Mammary microvascular endothelial cell (primary cell): ENCODE measurements around the gene ACOT8. TPM values are rescaled to one million over a fixed set of nuclear protein-coding genes. Genes with fewer than 3 reads are reported as not detected.

ENCODE experiments used
- total RNA-seq: library from RNA; depleted of rRNA; stranded (reverse); fragments of >200 nt; gene quantifications from 2 replicates; pipeline ENCODE4 v1.2.3, GENCODE V29; 2015

Gene ACOT8
- total RNA-seq, result 37.2 and 57.0 TPM in 2 replicates

GRCh38 chr20:45857114-45857881 lies at the start of gene ACOT8, which contains the start of gene ZSWIM3:
TSS of gene ACOT8 (minus strand) at chr20:45857392. CDS start at chr20:45857315, 77 bp downstream.
TSS of gene ZSWIM3 (plus strand) at chr20:45857614. CDS start at chr20:45857826, 212 bp downstream.

GRCh38 chr20:45890985-45891983 lies 34.1 kb upstream of the ACOT8 start, which contains the start of the genes CTSA and NEURL2:
TSS of gene CTSA (plus strand) at chr20:45891335. CDS start at chr20:45891569, 234 bp downstream.
TSS of gene NEURL2 (minus strand) at chr20:45891208. CDS start at chr20:45890991, 217 bp downstream.

GRCh38 chr20:45887346-45887715 lies 30.1 kb upstream of the ACOT8 start, which contains the start of gene SPATA25:
TSS of gene SPATA25 (minus strand) at chr20:45887622. CDS start at chr20:45887590, 32 bp downstream.

GRCh38 chr20:45880988-45881788 lies 24.0 kb upstream of the ACOT8 start, which contains the start of gene ZSWIM1:
TSS of gene ZSWIM1 (plus strand) at chr20:45881227. CDS start at chr20:45882593, 1,366 bp downstream.

GRCh38 chr20:45833030-45833882 lies 23.9 kb downstream of the ACOT8 start, which contains the start of gene SNX21:
TSS of gene SNX21 (plus strand) at chr20:45833799. CDS start at chr20:45833920, 121 bp downstream.

GRCh38 chr20:45827030-45827652 lies 30.1 kb downstream of the ACOT8 start, which contains the start of gene TNNC2:
TSS of gene TNNC2 (minus strand) at chr20:45827312. CDS start at chr20:45827248, 64 bp downstream.

GRCh38 chr20:45812157-45813005 lies 44.8 kb downstream of the ACOT8 start, which contains the start of gene UBE2C:
TSS of gene UBE2C (plus strand) at chr20:45812644. CDS start at chr20:45812696, 52 bp downstream.

Other genes with a start within 250 kb of the ACOT8 start
- gene WFDC10A, start 227.7 kb downstream of the ACOT8 start, total RNA-seq, result not detected in 2 replicates
- not detected in 2 replicates for gene WFDC9, start 226.1 kb downstream of the ACOT8 start, total RNA-seq
- not detected in 2 replicates for gene WFDC11, start 187.2 kb downstream of the ACOT8 start, total RNA-seq
- gene WFDC13, start 155.4 kb downstream of the ACOT8 start, total RNA-seq, result not detected in 2 replicates
- gene WFDC10B, start 152.4 kb downstream of the ACOT8 start, total RNA-seq, result not detected in 2 replicates
- gene SPINT4, start 135.0 kb downstream of the ACOT8 start, total RNA-seq, result not detected in 2 replicates
- gene WFDC3, start 65.5 kb downstream of the ACOT8 start, total RNA-seq, result 3.7 TPM in 1 of 2 replicates, not detected in the other
- 30.2 and 32.6 TPM in 2 replicates for gene DNTTIP1, start 65.4 kb downstream of the ACOT8 start, total RNA-seq
- gene UBE2C, start 44.7 kb downstream of the ACOT8 start, total RNA-seq, result 108 and 126 TPM in 2 replicates
- not detected in 2 replicates for gene TNNC2, start 30.1 kb downstream of the ACOT8 start, total RNA-seq
- gene SNX21, start 23.6 kb downstream of the ACOT8 start, total RNA-seq, result 11.6 and 27.0 TPM in 2 replicates
- gene ZSWIM3, start 222 bp upstream of the ACOT8 start, total RNA-seq, result 3.3 and 4.1 TPM in 2 replicates
- 9.1 and 11.7 TPM in 2 replicates for gene ZSWIM1, start 23.8 kb upstream of the ACOT8 start, total RNA-seq
- 1.3 TPM in 1 of 2 replicates, not detected in the other for gene SPATA25, start 30.2 kb upstream of the ACOT8 start, total RNA-seq
- gene NEURL2, start 33.8 kb upstream of the ACOT8 start, total RNA-seq, result 2.2 and 2.3 TPM in 2 replicates
- gene CTSA, start 33.9 kb upstream of the ACOT8 start, total RNA-seq, result 129 and 130 TPM in 2 replicates
- gene PLTP, start 54.8 kb upstream of the ACOT8 start, total RNA-seq, result 6.3 and 11.5 TPM in 2 replicates
- 16.1 and 20.9 TPM in 2 replicates for gene PCIF1, start 77.3 kb upstream of the ACOT8 start, total RNA-seq
- gene ZNF335, start 114.8 kb upstream of the ACOT8 start, total RNA-seq, result 12.1 TPM in 2 replicates
- gene MMP9, start 151.5 kb upstream of the ACOT8 start, total RNA-seq, result 0.07 TPM in 1 of 2 replicates, not detected in the other
- under 0.01 and 0.10 TPM in 2 replicates for gene SLC12A5, start 171.8 kb upstream of the ACOT8 start, total RNA-seq
- gene NCOA5, start 232.6 kb upstream of the ACOT8 start, total RNA-seq, result 22.9 and 25.3 TPM in 2 replicates